BLaER1 treated with 17β-estradiol and CSF1 and Interleukin-3, amounts not matched to agents 10 nM and 100 nM (cell line): ENCODE measurements around the gene NACA2.
"Not testable (repeated sequence)": the region's sequence is repeated elsewhere in the genome, so short reads cannot be mapped to it uniquely, and the experiment has no call there.

ENCODE experiments used
- H3K27ac ChIP-seq, 11 experiments: shearing (Covaris generic); formaldehyde crosslinking; 2 replicates each; pipeline ENCODE4 v1.8.1; 2022
- H3K27me3 ChIP-seq, 11 experiments: shearing (Covaris generic); formaldehyde crosslinking; 2 replicates each; pipeline ENCODE4 v1.8.1; 2022
- H3K36me3 ChIP-seq, 11 experiments: shearing (Covaris generic); formaldehyde crosslinking; 2 replicates each; pipeline ENCODE4 v1.8.1; 2022
- H3K4me1 ChIP-seq, 10 experiments: shearing (Covaris generic); formaldehyde crosslinking; 2 replicates each; pipeline ENCODE4 v1.8.1; 2022
- H3K4me2 ChIP-seq, 11 experiments: shearing (Covaris generic); formaldehyde crosslinking; 2 replicates each; pipeline ENCODE4 v1.8.1; 2022
- H3K4me3 ChIP-seq, 10 experiments: shearing (Covaris generic); formaldehyde crosslinking; 2 replicates each; pipeline ENCODE4 v1.8.1; 2022
- H3K9ac ChIP-seq, 11 experiments: shearing (Covaris generic); formaldehyde crosslinking; 2 replicates each; pipeline ENCODE4 v1.8.1; 2022
- H3K9me3 ChIP-seq, 11 experiments: shearing (Covaris generic); formaldehyde crosslinking; replicated peaks in 1 of 11; 2 replicates each; pipeline ENCODE4 v1.8.1; 2022
- H4K20me1 ChIP-seq, 11 experiments: shearing (Covaris generic); formaldehyde crosslinking; 2 replicates each; pipeline ENCODE4 v1.8.1; 2022
- Cebpa-rat ChIP-seq, 11 experiments: shearing (Covaris generic); IDR thresholded peaks; 2 replicates each; pipeline ENCODE4 v1.8.1; 2022

Gene NACA2

DNA sequence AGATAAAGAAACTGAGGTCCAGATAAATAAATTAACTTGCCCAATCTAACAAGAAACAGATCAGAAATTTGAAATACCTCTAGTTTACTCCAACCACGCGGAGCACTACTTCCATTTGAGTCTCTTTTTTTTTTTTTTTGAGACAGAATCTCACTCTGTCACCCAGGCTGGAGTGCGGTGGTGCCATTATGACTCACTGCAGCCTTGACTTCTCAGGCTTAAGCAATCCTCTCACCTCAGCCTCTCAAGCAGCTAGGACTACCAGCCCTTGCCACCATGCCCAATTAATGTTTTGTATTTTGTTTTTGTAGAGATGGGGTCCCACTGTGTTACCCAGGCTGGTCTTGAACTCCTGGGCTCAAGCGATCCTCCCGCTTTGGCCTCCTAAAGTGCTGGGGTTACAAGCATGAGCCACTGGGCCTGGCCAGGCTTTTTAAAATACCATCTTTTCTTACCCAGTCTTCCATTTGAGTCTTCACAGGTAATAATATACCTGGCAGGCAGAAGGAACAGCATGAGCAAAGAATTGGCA lies 3.3 kb upstream of the NACA2 start:
- peaks cover 0 to 4% (median 0%) of the 10 kb centered on the region in 11 experiments; a peak in 1 of 22 replicates for H3K9me3 ChIP-seq
- no peak overlapping the region for H3K9ac ChIP-seq
- TF ChIP-seq Cebpa-rat (IDR thresholded peaks at IDR 0.05) = no peak
- H3K4me3 ChIP-seq = no peak overlapping the region
- H3K27ac ChIP-seq = no peak overlapping the region
- H3K36me3 ChIP-seq = no peaks in the 10 kb centered on the region
- H3K27me3 ChIP-seq = no peaks in the 10 kb centered on the region
- no peaks in the 10 kb centered on the region for H4K20me1 ChIP-seq
- H3K4me2 ChIP-seq = no peak overlapping the region
- H3K4me1 ChIP-seq = peaks cover 0 to 11% (median 9%) of the 10 kb centered on the region in 10 experiments; a peak in 17 of 20 replicates

DNA sequence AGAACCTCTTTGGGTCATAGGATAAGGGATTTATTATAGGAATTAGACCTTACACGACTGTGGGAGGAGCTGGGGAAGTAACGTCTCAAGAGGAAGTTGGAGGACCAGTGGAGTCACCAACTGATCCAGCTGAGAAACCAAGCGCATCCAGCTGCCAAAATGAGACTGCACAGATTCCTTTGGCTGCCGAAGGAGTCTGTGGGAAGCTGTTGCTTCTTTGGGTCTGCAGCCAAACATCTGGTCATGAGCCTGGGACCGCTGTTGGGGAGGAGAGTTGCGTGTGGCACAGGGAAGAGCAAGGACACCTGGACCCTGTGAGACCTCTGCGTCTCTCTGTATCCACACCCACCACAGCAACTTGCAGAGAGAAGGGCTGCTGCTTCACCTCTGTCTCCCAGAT lies 2.4 kb upstream of the NACA2 start:
- no peak for TF ChIP-seq Cebpa-rat (IDR thresholded peaks at IDR 0.05)
- Histone ChIP-seq H3K4me3 (no peak overlapping the region), H3K36me3 (no peaks in the 10 kb centered on the region), H4K20me1 (no peaks in the 10 kb centered on the region), H3K9ac (no peak overlapping the region), H3K27me3 (no peaks in the 10 kb centered on the region), H3K4me1 (peaks cover 0 to 11% (median 9%) of the 10 kb centered on the region in 10 experiments; a peak in 17 of 20 replicates), H3K4me2 (peak overlapping the region in 9 of 11 experiments; percentile 27 to 67 (median 51); a peak in 19 of 22 replicates), H3K9me3 (peaks cover 0 to 4% (median 0%) of the 10 kb centered on the region in 11 experiments; a peak in 1 of 22 replicates), H3K27ac (no peak overlapping the region)

DNA sequence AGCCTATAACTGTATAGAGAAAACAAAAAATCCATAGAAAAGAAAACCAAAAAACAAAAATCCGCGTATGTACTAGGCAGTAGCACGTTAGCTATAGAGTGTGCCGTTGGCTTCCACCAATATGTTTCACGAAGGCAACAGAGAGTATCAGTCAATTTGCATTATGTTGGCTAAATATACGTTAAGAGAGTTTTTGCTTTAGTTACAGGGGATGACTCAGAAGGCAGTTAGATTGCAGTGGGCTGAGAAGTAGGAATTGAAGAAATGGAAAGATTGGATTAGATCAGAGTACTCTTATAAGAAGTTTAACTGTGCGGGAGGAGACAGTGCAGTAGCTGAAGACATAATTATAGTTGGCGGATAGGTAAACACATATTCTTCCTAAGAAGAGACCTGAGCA lies 911 bp upstream of the NACA2 start:
- Histone ChIP-seq H3K27me3 (no peaks in the 10 kb centered on the region), H3K9ac (no peak overlapping the region)

DNA sequence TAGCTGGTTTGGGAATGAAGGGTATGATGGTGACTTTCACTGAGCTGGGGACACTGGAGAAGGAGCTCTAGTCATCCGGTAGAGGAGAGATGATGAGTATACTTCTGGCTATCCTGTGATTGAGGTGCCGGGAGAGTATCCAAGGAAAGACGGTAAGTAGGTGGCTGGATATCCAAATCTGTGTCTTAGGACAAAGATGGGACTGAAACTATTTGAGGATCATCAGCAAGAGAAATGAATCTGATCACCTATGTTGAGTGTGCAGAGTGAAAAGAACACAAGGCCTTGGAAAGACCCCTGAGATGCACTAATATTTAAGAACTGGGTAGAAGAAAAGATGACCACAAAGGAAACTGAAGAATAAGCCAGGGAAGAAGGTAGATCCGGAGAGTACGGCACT lies 1.0 kb downstream of the NACA2 start:
- Histone ChIP-seq H3K4me1 (peaks cover 0 to 11% (median 9%) of the 10 kb centered on the region in 10 experiments; a peak in 17 of 20 replicates), H3K4me3 (no peak overlapping the region), H3K9ac (no peak overlapping the region), H4K20me1 (no peaks in the 10 kb centered on the region), H3K4me2 (no peak overlapping the region), H3K36me3 (no peaks in the 10 kb centered on the region), H3K27me3 (no peaks in the 10 kb centered on the region), H3K9me3 (peaks cover 0 to 4% (median 0%) of the 10 kb centered on the region in 11 experiments; a peak in 1 of 22 replicates), H3K27ac (no peak overlapping the region)
- no peak for TF ChIP-seq Cebpa-rat (IDR thresholded peaks at IDR 0.05)

More for the DNA sequence above, 911 bp upstream of the NACA2 start:
- TF ChIP-seq Cebpa-rat (IDR thresholded peaks at IDR 0.05) = no peak
- H3K36me3 ChIP-seq = no peaks in the 10 kb centered on the region
- no peak overlapping the region for H3K4me2 ChIP-seq
- no peak overlapping the region for H3K4me3 ChIP-seq
- H3K27ac ChIP-seq = no peak overlapping the region
- peaks cover 0 to 4% (median 0%) of the 10 kb centered on the region in 11 experiments; a peak in 1 of 22 replicates for H3K9me3 ChIP-seq
- peaks cover 0 to 11% (median 9%) of the 10 kb centered on the region in 10 experiments; a peak in 17 of 20 replicates for H3K4me1 ChIP-seq
- no peaks in the 10 kb centered on the region for H4K20me1 ChIP-seq

DNA sequence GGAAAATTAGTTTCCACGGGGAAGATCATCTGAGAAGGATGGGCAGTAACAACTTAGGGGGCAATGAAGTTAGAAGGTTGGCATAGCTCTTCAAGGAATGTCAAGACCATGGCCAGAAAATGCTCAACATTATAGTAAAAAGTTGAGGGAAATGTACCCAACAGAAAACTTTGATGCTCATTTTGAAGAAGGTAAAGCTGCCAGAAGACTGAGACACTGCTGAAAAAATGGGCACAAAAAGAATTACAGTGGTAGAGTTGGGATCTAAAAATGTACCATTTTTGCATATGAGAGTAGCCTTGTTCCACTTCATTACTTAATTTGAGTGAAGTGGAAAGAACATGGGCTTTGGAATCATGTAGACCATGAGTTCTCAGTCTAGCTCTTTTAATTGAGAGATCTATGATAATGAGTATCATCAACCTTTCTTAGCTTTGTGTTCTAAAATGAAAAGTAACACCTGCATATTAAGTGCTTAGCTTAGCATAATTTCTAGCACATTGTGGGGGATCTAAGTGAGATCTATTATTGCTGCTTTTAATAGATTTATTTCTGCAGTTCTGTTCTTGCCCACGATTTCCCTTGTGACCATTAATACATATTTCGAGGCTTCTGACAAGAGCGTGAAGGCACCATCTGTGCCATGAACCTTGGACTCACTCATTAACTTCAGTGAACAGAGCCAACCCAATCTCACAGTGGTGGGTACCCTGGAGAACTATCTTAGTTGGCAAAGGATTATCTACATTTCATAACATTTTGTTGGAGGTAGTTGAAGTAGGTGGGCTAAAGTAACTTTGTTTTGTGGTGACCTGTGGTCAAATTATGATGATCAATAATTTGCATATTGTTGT lies 3.0 kb downstream of the NACA2 start:
- H3K4me3 ChIP-seq = no peak overlapping the region
- no peak for TF ChIP-seq Cebpa-rat (IDR thresholded peaks at IDR 0.05)

DNA sequence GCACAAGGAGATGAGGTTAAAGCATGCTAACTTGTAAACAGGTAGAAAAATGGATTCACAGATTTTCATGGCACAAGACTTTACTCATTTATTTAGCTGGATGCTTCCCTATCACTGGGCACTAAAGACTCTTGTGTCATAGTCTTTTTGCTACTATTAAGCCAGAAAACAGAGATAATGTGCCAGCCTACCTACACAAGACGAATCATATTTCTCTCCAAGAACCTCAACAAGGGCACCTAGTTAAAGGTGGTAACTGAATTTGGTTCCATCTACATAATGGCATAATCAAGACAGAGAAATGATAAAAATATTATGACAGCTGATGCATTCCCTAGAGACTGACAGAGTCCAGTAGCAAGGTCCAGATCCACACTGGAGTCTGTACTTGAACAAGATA lies 3.8 kb downstream of the NACA2 start:
- H3K27ac ChIP-seq = no peak overlapping the region
- no peak overlapping the region for H3K4me2 ChIP-seq
- H3K4me1 ChIP-seq = no peaks in the 10 kb centered on the region
- no peaks in the 10 kb centered on the region for H3K27me3 ChIP-seq
- no peaks in the 10 kb centered on the region for H4K20me1 ChIP-seq
- H3K9ac ChIP-seq = no peak overlapping the region
- H3K9me3 ChIP-seq = peaks cover 0 to 4% (median 0%) of the 10 kb centered on the region in 11 experiments; a peak in 1 of 22 replicates
- no peak overlapping the region for H3K4me3 ChIP-seq
- TF ChIP-seq Cebpa-rat (IDR thresholded peaks at IDR 0.05) = no peak
- H3K36me3 ChIP-seq = no peaks in the 10 kb centered on the region

More for the DNA sequence above, 3.0 kb downstream of the NACA2 start:
- H3K27me3 ChIP-seq = no peaks in the 10 kb centered on the region
- H3K9ac ChIP-seq = no peak overlapping the region
- H3K36me3 ChIP-seq = no peaks in the 10 kb centered on the region
- H3K4me1 ChIP-seq = peaks cover 0 to 2% (median under 1%) of the 10 kb centered on the region in 10 experiments; a peak in 8 of 20 replicates
- H3K27ac ChIP-seq = no peak overlapping the region
- H3K9me3 ChIP-seq = peaks cover 0 to 4% (median 0%) of the 10 kb centered on the region in 11 experiments; a peak in 1 of 22 replicates
- no peak overlapping the region for H3K4me2 ChIP-seq
- H4K20me1 ChIP-seq = no peaks in the 10 kb centered on the region

DNA sequence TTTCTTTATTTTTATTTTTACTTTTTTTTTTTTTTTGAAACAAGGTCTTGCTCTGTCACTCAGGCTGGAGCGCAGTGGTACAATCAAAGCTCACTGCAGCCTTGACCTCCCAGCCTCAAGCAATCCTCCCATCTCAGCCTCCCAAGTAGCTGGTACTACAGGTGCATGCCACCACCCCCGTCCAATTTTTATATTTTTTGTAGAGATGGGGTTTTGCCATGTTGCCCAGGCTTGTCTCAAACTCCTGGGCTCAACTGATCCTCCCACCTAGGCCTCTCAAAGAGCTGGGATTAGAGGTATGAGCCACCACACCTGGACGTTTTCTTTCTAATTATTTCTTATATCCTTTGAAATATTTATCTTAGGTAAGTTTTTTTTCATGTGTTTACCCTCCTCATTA lies 4.4 kb downstream of the NACA2 start:
- H3K4me2 ChIP-seq, H3K36me3 ChIP-seq, H3K4me1 ChIP-seq, H4K20me1 ChIP-seq, H3K9ac ChIP-seq, H3K27ac ChIP-seq, H3K9me3 ChIP-seq, H3K4me3 ChIP-seq, H3K27me3 ChIP-seq: not testable (repeated sequence)

DNA sequence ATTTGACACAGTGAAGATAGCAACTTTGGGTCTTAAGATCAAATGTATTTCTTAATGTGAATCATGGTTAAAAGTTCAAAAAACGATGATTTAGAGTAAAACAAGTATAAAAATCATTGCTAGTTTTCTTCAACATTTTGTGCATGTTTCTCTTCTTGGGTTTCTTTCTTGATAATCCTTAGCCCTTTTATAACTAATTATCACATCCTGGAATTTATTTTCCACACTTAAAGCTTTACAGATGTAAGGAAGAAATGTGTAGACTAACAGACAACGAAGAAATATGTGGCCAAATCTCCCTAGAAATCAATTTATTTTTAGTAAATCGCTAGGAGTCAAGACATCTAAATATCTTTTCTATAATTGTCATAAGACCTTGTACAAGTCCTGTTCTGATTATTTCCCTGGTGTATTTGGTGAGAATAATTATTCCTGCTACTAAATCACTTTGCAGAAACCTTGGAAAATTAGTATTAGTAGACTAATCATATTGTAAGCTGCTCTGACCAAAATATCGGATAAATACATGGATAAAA lies 4.9 kb downstream of the NACA2 start:
- peaks cover 0 to 3% (median 0%) of the 10 kb centered on the region in 11 experiments; a peak in 1 of 22 replicates for H3K9me3 ChIP-seq
- TF ChIP-seq Cebpa-rat (IDR thresholded peaks at IDR 0.05) = no peak
- H3K36me3 ChIP-seq = no peaks in the 10 kb centered on the region
- H3K4me3 ChIP-seq = no peak overlapping the region
- no peaks in the 10 kb centered on the region for H4K20me1 ChIP-seq
- H3K9ac ChIP-seq = no peak overlapping the region
- no peak overlapping the region for H3K27ac ChIP-seq
- H3K4me2 ChIP-seq = no peak overlapping the region
- no peaks in the 10 kb centered on the region for H3K27me3 ChIP-seq
- H3K4me1 ChIP-seq = no peaks in the 10 kb centered on the region

DNA sequence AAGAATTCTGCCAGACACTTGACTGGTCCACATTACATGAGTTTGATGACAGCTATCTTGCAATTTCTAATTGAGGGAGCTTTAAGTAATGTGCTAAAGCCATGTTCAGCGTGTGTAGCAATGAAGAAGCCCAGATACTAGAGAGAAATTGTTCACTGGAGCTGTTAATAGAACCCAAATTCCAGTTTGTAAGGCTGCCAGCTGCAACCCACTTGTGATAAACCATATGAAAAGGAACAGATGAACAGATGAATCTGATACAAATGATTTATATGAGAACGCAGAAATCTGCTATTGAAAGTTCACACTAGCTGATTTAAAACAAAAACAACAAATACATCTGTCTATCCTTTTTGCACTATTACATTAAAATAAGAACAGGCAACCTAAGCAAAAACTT lies 6.2 kb downstream of the NACA2 start:
- Histone ChIP-seq H3K9me3 (no peaks in the 10 kb centered on the region), H3K36me3 (no peaks in the 10 kb centered on the region), H3K27me3 (no peaks in the 10 kb centered on the region), H3K4me1 (no peaks in the 10 kb centered on the region), H3K4me3 (no peak overlapping the region), H3K27ac (no peak overlapping the region), H4K20me1 (no peaks in the 10 kb centered on the region), H3K4me2 (no peak overlapping the region), H3K9ac (no peak overlapping the region)
- no peak for TF ChIP-seq Cebpa-rat (IDR thresholded peaks at IDR 0.05)
